Activated CD8-positive, alpha-beta T cell treated with anti-CD3 and anti-CD28 coated beads for 36 hours (primary cell): ENCODE results near the gene FMN1. TPM values are rescaled to one million over a fixed set of nuclear protein-coding genes. Genes with fewer than 3 reads are reported as not detected.

ENCODE experiments used
- ATAC-seq: fragments of 200-7000 bp; cut with Tn5 transposase; one replicate; pipeline ENCODE4 v1.10.0; 2021; ENCODE audit warnings: mild to moderate bottlenecking, moderate library complexity
- CTCF ChIA-PET: fragments of 350-600 bp; sonication (Branson Sonifier 250); formaldehyde crosslinking; loops from one replicate; lab custom pipeline; 2021; ENCODE audit warnings: antibody characterized with exemption; lab: Charles Lee
- POLR2A ChIA-PET: fragments of 350-600 bp; sonication (Branson Sonifier 250); formaldehyde crosslinking; loops from one replicate; lab custom pipeline; 2021; ENCODE audit warnings: antibody characterized with exemption; lab: Charles Lee
- DNase-seq: peaks from one replicate; pipeline ENCODE4 v3.0.0-alpha.2; 2020
- H3K27ac Mint-ChIP-seq: one replicate; pipeline ENCODE4 v1.8.0; 2021; ENCODE audit warnings: mild to moderate bottlenecking, mixed read lengths
- H3K27me3 Mint-ChIP-seq: one replicate; pipeline ENCODE4 v1.8.0; 2021; ENCODE audit warnings: mixed read lengths
- H3K36me3 Mint-ChIP-seq: one replicate; pipeline ENCODE4 v1.8.0; 2021; ENCODE audit warnings: low read depth, mixed read lengths
- H3K4me1 Mint-ChIP-seq: one replicate; pipeline ENCODE4 v1.8.0; 2021; ENCODE audit warnings: low read depth, mixed read lengths
- H3K4me3 Mint-ChIP-seq: one replicate; pipeline ENCODE4 v1.8.0; 2021; ENCODE audit warnings: mild to moderate bottlenecking, moderate library complexity, mixed read lengths
- H3K9me3 Mint-ChIP-seq: one replicate; pipeline ENCODE4 v1.8.0; 2021; ENCODE audit warnings: mixed read lengths
- intact Hi-C: fragments of 100-400 bp; cut with micrococcal nuclease; formaldehyde crosslinking; loops from one replicate; pipeline ENCODE4 v1.10.0; 2022
- total RNA-seq, 2 experiments: library from RNA; stranded (reverse); gene quantifications; one replicate each; pipeline ENCODE4 v1.2.3, GENCODE V29; 2021
- TF ChIP-seq, protein P1 (sequence below): fragments of 200-600 bp; IDR thresholded peaks from one replicate; pipeline ENCODE4 v1.8.0; 2022; ENCODE audit warnings: antibody characterized with exemption, mild to moderate bottlenecking

The FMN1 gene
- total RNA-seq, 2 experiments from 2014 or later, result 0.07 TPM; not detected in 1

DNA sequence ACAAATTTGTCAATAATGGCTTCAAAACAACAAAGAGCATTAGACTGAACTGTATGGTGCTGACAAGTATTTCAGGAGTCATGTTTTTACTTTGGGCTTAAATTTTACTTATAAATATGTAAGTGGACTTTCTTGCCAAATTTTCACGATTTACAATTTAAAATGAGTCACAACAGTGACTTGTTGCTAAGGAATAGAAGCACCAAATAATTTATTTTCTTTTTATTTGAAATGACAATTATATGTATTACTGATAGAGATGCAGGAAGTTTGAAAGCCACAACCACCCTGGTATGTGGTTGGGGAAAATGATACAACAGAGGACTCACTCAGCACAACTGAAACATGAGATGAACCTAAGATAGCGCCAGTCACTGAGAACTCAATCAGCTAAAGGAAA is 90.3 kb downstream of the FMN1 start:
- Mint-ChIP-seq H3K36me3 (no peaks in the 10 kb centered on the region), H3K27me3 (peaks cover 1% of the 10 kb centered on the region), H3K9me3 (peaks cover 4% of the 10 kb centered on the region), H3K27ac (no peak overlapping the region), H3K4me3 (no peak overlapping the region), H3K4me1 (peaks cover 4% of the 10 kb centered on the region)
- ChIA-PET CTCF (interaction anchor here (0.7 to 3.1 kb wide), 2 partner anchors 17 to 19 kb away, joined by 3 to 13 read pairs; no protein-coding TSS in a partner anchor), POLR2A (no interaction called here)
- intact Hi-C loops, result no loop called here
- TF ChIP-seq, protein P1, sequence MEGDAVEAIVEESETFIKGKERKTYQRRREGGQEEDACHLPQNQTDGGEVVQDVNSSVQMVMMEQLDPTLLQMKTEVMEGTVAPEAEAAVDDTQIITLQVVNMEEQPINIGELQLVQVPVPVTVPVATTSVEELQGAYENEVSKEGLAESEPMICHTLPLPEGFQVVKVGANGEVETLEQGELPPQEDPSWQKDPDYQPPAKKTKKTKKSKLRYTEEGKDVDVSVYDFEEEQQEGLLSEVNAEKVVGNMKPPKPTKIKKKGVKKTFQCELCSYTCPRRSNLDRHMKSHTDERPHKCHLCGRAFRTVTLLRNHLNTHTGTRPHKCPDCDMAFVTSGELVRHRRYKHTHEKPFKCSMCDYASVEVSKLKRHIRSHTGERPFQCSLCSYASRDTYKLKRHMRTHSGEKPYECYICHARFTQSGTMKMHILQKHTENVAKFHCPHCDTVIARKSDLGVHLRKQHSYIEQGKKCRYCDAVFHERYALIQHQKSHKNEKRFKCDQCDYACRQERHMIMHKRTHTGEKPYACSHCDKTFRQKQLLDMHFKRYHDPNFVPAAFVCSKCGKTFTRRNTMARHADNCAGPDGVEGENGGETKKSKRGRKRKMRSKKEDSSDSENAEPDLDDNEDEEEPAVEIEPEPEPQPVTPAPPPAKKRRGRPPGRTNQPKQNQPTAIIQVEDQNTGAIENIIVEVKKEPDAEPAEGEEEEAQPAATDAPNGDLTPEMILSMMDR, result no peak
- peak; percentile 50 for DNase-seq
- peak; percentile 64 for ATAC-seq

DNA sequence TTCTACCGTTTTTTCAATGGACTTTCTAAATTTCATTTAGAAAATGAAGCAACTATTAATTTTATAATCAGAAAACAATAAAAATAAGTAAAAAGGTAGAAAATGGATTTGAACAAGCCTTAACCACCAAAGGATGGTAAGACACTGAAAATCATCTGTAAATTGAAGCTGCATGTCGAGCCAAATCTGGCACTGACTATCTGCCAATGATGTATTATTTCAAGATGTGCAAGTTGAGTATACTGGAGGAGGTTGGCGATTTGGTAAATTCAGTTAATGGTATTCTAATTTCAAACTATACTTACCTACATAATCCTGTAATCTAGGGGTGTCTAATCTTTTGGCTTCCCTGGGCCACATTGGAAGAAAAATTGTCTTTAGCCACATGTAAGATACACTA is 93.5 kb downstream of the FMN1 start:
- Mint-ChIP-seq H3K4me3 (no peak overlapping the region), H3K27ac (no peak overlapping the region), H3K4me1 (peaks cover 4% of the 10 kb centered on the region), H3K9me3 (peaks cover 4% of the 10 kb centered on the region), H3K27me3 (no peaks in the 10 kb centered on the region), H3K36me3 (no peaks in the 10 kb centered on the region)
- DNase-seq (no peak), ATAC-seq (no peak)
- CTCF ChIA-PET, result no interaction called here
- intact Hi-C loops, result no loop called here
- TF ChIP-seq, protein P1, result no peak
- POLR2A ChIA-PET, result no interaction called here

DNA sequence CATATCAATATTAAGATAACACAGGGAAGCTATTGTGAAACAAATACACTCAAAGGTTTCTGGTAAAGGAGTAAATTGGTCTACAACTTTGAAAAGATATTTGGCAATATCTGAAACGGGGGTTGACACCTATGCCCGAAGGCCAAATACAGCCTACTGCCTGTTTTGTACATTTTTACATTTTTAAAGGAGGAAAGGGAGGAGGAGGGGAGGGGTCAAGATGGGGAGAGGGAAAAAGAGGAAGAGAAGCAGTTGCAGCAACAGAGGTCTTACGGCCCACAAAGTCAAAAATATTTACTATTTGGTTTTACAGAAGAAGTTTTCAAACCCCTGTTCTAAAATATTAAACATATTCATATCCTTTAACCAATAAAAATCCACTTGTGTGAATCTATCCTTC is 94.2 kb downstream of the FMN1 start:
- intact Hi-C loops, result no loop called here
- Mint-ChIP-seq H3K27ac (no peak overlapping the region), H3K4me3 (no peak overlapping the region), H3K4me1 (peaks cover 4% of the 10 kb centered on the region), H3K9me3 (peaks cover 4% of the 10 kb centered on the region), H3K27me3 (no peaks in the 10 kb centered on the region), H3K36me3 (no peaks in the 10 kb centered on the region)
- CTCF ChIA-PET, result no interaction called here
- ATAC-seq, result no peak
- POLR2A ChIA-PET, result no interaction called here
- TF ChIP-seq, protein P1, result no peak
- no peak for DNase-seq

DNA sequence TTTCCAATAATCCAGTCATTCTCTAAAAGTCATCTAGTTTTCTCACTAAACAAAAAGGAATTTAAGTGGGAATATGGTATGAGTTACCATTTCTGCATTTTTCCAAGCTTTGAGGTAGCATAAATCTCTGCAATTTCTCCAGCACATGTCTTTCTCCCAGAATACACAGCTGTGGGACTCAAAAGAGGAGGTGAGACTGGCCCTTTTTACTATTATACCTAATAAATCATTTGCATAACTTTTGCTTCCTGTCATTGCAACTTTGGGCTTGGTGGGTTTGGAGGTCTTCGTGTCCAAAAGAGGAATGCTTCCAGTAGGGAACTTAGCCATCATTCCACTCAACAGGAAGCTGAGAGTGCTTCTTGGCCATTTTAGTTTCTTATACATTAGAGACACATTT is 94.8 kb downstream of the FMN1 start:
- CTCF ChIA-PET, result no interaction called here
- intact Hi-C loops, result no loop called here
- POLR2A ChIA-PET, result no interaction called here

DNA sequence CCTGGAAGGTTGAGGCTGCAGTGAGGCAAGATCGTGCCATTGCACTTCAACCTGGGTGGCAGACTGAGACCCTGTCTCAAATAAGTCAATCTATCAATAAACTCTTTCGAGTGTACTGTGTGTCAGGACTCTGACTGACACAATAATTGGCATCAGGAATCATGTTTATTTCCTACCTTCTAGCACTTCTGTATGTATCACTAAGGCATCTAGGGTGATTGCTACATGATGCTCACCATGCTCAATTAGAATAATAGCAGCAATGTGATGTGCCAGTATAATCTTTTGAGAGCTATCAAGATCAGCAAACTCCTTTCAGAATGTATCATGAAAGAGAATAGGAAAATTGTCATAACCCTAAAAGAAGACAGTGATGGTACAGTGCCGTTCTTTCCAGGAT is 95.3 kb downstream of the FMN1 start:
- ChIA-PET CTCF (interaction anchor here (1.3 kb wide), 1 partner anchor 115 kb away, joined by 3 read pairs; no protein-coding TSS in a partner anchor), POLR2A (no interaction called here)
- peaks cover under 1% of the 10 kb centered on the region for H3K4me1 Mint-ChIP-seq
- ATAC-seq, result no peak
- no peak for DNase-seq
- H3K9me3 Mint-ChIP-seq, result peaks cover 4% of the 10 kb centered on the region
- H3K4me3 Mint-ChIP-seq, result no peak overlapping the region
- TF ChIP-seq, protein P1, result no peak
- no peaks in the 10 kb centered on the region for H3K27me3 Mint-ChIP-seq
- intact Hi-C loops, result no loop called here
- H3K36me3 Mint-ChIP-seq, result no peaks in the 10 kb centered on the region
- no peak overlapping the region for H3K27ac Mint-ChIP-seq

More for the DNA sequence above, 94.8 kb downstream of the FMN1 start:
- H3K4me3 Mint-ChIP-seq, result no peak overlapping the region
- peaks cover 4% of the 10 kb centered on the region for H3K4me1 Mint-ChIP-seq
- H3K27me3 Mint-ChIP-seq, result no peaks in the 10 kb centered on the region
- TF ChIP-seq, protein P1, result no peak
- H3K27ac Mint-ChIP-seq, result no peak overlapping the region
- H3K36me3 Mint-ChIP-seq, result no peaks in the 10 kb centered on the region
- DNase-seq (no peak), ATAC-seq (no peak)
- peaks cover 4% of the 10 kb centered on the region for H3K9me3 Mint-ChIP-seq
